ENCODE measurements around the gene FGFR1OP2.
A peak's percentile ranks its signal among the peaks of the same experiment; 100 is the strongest.

FGFR1OP2 gene

DNA sequence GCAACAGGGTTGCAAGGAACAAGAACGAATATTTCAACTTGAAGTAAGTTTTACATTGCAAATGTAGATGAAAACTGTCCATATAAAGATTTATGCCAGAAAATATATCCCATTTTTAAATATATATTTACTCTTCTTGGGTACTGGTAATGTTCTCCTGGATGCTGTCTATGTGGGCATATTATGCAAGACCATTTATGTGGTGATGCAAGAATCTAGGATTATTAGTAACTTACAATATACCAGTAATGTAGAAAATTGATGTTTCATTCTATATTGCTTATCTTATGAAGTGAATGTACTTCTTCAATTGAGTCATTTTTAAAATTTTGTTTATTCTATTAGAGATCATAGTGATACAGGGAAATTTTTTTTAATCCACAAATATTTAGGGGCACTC lies 25.1 kb downstream of the FGFR1OP2 start:
- no peak for DNase-seq (ENCODE audit: low spot score)
- TF ChIP-seq, protein P1, sequence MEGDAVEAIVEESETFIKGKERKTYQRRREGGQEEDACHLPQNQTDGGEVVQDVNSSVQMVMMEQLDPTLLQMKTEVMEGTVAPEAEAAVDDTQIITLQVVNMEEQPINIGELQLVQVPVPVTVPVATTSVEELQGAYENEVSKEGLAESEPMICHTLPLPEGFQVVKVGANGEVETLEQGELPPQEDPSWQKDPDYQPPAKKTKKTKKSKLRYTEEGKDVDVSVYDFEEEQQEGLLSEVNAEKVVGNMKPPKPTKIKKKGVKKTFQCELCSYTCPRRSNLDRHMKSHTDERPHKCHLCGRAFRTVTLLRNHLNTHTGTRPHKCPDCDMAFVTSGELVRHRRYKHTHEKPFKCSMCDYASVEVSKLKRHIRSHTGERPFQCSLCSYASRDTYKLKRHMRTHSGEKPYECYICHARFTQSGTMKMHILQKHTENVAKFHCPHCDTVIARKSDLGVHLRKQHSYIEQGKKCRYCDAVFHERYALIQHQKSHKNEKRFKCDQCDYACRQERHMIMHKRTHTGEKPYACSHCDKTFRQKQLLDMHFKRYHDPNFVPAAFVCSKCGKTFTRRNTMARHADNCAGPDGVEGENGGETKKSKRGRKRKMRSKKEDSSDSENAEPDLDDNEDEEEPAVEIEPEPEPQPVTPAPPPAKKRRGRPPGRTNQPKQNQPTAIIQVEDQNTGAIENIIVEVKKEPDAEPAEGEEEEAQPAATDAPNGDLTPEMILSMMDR (IDR thresholded peaks at IDR 0.05; ENCODE audit: extremely low read depth, insufficient read depth, missing control alignments): no peak
- in situ Hi-C loops (cut with MboI; ENCODE audit: low pct_unique_long_range_greater_than_20kb, low sequenced_read_pairs, unreplicated experiment): no loop called here

- no peak for DNase-seq (ENCODE audit: low spot score)
- TF ChIP-seq, protein P1 (IDR thresholded peaks at IDR 0.05; ENCODE audit: extremely low read depth, insufficient read depth, missing control alignments): no peak
- in situ Hi-C loops (cut with MboI; ENCODE audit: low pct_unique_long_range_greater_than_20kb, low sequenced_read_pairs, unreplicated experiment): no loop called here
Observed at GRCh38 chr12:26966842-26967241, 28.6 kb downstream of the FGFR1OP2 start.

DNA sequence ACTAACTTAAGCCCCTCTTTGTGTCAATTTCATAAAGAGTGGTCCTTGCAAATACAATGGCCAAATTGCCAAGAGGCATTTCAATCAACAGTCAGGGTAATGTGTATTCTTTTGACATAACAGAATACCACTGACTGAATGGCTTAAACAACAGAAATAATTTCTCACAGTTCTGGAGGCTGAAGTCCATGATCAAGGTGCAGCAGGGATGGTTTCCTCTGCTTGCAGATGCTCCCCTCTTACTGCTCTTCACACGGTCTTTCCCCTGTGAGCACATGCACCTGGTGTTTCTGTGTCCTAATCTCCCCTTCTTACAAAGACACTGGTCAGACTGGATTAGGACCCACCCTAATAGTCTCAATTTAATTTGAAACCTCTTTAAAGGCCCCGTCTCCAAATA lies 31.9 kb downstream of the FGFR1OP2 start:
- TF ChIP-seq, protein P1 (IDR thresholded peaks at IDR 0.05; ENCODE audit: extremely low read depth, insufficient read depth, missing control alignments): no peak
- in situ Hi-C loops (cut with MboI; ENCODE audit: low pct_unique_long_range_greater_than_20kb, low sequenced_read_pairs, unreplicated experiment): no loop called here

GRCh38 chr12:26971963-26972362 lies 33.7 kb downstream of the FGFR1OP2 start:
- in situ Hi-C loops (cut with MboI; ENCODE audit: low pct_unique_long_range_greater_than_20kb, low sequenced_read_pairs, unreplicated experiment): no loop called here
- DNase-seq (ENCODE audit: low spot score): peak; percentile 65
- TF ChIP-seq, protein P1 (IDR thresholded peaks at IDR 0.05; ENCODE audit: extremely low read depth, insufficient read depth, missing control alignments): no peak

More for the DNA sequence above, 31.9 kb downstream of the FGFR1OP2 start:
- no peak for DNase-seq (ENCODE audit: low spot score)

- in situ Hi-C loops (cut with MboI; ENCODE audit: low pct_unique_long_range_greater_than_20kb, low sequenced_read_pairs, unreplicated experiment): no loop called here
- TF ChIP-seq, protein P1 (IDR thresholded peaks at IDR 0.05; ENCODE audit: extremely low read depth, insufficient read depth, missing control alignments): no peak
- no peak for DNase-seq (ENCODE audit: low spot score)
Observed at GRCh38 chr12:26976687-26977086, 38.4 kb downstream of the FGFR1OP2 start.

GRCh38 chr12:26978801-26979200 lies 40.5 kb downstream of the FGFR1OP2 start:
- in situ Hi-C loops (cut with MboI; ENCODE audit: low pct_unique_long_range_greater_than_20kb, low sequenced_read_pairs, unreplicated experiment): no loop called here
- no peak for DNase-seq (ENCODE audit: low spot score)
- TF ChIP-seq, protein P1 (IDR thresholded peaks at IDR 0.05; ENCODE audit: extremely low read depth, insufficient read depth, missing control alignments): no peak

DNA sequence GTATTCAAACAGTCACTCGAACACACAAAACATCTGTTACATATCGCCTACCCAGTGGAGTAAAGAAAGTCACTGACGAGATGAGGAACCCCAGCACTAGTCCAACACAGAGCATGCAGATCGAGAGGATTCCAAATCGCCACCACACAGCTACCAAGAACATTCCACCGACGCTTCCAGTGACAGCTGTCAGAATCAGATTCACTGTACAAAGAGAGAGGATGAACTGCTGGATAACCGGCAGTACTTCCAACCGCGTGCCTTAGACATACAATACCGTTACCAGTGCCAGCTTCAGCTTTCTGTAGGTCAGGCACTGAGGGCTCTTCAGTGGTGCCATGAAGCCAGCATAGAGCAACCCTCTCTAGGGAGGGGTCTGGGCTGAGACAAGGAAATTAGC lies 41.5 kb downstream of the FGFR1OP2 start:
- in situ Hi-C loops (cut with MboI; ENCODE audit: low pct_unique_long_range_greater_than_20kb, low sequenced_read_pairs, unreplicated experiment): no loop called here
- no peak for DNase-seq (ENCODE audit: low spot score)
- TF ChIP-seq, protein P1 (IDR thresholded peaks at IDR 0.05; ENCODE audit: extremely low read depth, insufficient read depth, missing control alignments): no peak
